NCI-H226 (cell line): ENCODE measurements around the gene CAB39L.
"Not testable (repeated sequence)": the region's sequence is repeated elsewhere in the genome, so short reads cannot be mapped to it uniquely, and the experiment has no call there.

Experiments
- DNase-seq: peaks from one replicate; pipeline ENCODE4 v3.0.0-alpha.2; 2015

Gene CAB39L

DNA sequence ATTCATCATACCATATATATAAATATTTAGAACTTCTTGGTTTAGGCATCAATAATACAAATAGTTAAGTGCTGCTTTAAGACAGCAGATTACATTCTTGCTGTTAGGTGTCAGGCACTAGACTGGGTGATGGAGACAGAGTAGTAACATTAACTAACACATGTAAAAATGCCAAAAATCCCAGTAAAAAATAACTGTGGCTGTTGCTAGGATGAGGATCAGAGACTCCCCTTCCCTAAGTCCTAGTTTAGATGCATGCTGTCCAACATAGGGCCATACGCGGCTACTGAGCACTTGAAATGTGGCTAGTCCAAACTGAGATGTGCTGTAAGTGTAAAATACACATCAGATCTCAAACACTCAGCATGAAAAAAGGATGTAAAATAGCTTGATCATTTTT, 101.4 kb downstream of the CAB39L start:
- no peak for DNase-seq

- DNase-seq, result no peak
Measured at GRCh38 chr13:49341941-49342340, 101.9 kb downstream of the CAB39L start.

DNA sequence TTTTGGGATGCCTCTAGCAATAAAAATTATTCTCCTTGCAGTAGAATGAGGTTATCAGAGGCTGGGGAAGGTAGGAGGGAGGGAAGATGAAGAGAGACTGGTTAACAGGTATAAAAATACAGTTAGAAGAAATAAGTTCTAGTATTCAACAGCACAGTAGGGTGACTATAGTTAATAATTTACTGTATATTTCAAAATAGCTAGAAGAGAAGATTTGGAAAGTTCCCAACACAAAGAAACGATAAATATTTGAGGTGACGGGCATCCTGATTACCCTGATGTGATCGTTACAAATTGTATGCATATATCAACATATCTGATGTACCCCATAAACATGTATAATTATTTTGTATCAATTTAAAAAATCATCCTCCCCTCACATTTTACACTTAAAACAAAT, 102.3 kb downstream of the CAB39L start:
- no peak for DNase-seq

GRCh38 chr13:49340161-49340560, 103.7 kb downstream of the CAB39L start:
- DNase-seq, result no peak

DNA sequence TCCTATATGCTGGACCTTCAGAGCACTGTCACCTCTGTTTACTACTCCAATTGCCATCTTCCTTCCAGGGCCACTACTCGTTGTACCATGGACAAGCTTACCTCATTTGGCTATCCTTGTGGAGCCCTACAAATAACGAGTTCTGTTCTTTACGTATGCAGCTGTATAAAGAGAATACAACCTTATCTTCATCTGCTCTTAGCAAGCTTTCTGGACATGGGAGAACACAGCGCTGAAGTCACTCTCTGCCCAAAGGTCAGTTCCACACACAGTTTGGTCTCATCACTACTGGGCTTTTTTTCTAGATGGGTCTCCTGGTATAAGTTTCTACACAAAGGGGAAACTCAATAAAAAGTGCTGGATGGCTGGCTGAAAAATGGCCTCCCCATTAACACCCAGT, 107.2 kb downstream of the CAB39L start:
- no peak for DNase-seq

DNA sequence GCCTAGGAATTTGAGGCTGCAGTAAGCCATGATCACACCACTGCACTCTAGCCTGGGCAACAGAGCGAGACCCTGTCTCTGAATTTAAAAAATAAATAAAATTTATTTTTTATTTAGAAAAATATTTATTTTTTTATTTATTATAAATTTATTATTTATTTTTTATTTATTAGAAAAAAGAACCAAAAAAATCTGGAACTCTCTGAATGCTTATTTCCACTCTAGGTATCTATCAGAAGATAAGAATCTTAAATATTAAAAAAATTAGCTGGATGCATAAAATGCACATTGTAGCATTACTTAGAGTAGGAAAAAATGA, 113.4 kb downstream of the CAB39L start:
- DNase-seq, result no peak

DNA sequence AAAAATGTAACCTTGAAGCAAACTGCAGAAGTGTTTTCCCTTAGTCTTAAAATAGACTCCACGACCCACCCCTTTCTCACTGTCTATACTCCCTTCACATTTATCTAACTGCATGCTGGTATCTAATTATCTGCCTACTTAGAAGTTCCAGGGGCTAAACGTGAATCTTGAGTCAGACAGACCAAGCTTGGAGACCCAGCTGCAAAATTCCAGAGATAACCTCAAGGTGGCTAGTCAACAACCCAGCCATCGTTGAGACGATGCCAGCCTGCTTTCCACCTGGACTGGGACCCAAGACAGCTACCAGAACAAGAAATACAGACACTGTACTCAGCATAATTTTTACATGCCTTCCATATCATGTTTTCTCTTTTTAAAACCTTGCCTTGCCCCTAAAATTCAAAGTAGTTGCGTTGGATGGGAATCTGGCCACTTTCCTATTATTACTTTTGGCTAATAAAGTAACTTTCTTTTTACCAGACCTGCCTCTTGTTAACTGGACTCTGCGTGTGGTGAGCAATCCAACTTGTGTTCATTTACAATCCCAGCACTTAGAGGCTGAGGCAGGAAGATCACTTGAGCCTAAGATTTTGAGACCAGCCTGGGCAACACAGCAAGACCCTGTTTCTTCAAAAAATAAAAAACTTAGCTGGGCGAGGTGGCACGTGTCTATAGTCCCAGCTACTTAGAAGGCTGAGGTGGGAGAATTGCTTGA, 113.9 kb downstream of the CAB39L start:
- DNase-seq, result no peak

GRCh38 chr13:49327145-49327544, 116.7 kb downstream of the CAB39L start:
- DNase-seq, result not testable (repeated sequence)

DNA sequence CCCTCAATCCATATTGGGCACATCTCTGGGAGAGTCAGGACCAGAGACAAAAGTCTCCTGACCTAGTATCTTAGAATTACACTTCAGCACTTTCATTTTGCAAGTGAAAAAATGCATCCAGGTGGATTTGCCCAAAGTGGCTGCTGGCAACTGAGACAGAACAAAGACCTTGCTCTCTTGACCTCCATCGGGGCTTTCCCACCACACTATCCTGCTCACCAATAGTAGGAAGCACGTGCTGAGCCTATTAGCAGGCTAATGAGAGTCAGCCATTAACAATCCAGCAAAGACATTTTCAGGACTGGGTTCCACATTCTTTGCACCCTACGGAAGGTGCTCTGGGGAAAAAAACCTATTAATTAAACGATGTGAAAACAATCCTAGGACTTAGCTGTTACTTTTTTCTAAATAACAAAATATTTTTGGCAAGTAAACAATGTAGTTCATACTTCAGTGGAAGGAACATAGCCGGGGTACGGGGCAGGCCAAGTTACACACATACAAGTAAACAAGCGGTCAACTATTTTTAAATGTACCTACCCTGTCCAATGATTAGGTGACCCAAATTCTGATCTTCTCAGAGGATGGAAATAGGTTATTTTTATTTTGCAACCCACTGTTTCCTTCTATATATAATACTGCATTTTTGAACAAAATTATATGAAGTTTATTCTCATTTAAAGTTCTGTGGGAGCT, 117.5 kb downstream of the CAB39L start:
- DNase-seq, result no peak

- no peak for DNase-seq
Measured at GRCh38 chr13:49323344-49323743, 120.5 kb downstream of the CAB39L start.

DNA sequence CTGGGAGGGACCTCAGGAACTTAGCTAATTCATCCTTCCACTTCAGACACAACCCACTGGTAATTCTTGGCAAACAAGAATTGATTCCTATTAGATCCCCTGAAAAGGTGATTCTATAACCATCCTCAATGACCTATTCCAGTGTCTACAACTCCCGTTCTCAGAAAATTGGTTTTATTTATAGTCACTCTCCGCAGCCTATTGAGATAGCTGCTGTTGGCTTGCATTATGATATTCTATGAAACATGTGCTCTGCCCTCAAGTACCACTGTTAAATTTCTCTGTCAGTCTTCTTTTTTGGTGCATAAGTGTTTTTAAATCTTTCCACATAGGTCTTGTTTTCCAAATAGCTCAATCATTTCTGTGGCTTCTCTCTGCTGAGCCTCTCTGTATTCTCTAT, 121.2 kb downstream of the CAB39L start:
- DNase-seq, result no peak

DNA sequence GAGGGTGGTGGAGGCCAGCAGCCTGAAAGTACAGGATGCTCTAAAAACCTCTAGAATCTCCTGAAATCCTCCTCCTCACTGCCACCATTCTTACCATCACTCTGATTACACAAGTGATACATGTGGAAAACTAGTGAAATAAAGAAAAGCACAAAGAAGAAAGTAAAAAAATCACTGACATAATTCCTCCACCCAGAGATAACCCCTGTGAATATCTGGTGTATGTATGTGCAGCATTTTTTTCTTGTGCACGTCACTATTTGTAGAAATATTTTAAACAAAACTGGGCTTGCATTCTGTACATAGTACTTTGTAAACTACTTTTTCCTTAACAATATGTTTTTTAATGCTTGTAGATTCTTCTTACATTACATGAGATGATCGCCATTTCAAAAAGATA, 122.9 kb downstream of the CAB39L start:
- DNase-seq, result no peak

DNA sequence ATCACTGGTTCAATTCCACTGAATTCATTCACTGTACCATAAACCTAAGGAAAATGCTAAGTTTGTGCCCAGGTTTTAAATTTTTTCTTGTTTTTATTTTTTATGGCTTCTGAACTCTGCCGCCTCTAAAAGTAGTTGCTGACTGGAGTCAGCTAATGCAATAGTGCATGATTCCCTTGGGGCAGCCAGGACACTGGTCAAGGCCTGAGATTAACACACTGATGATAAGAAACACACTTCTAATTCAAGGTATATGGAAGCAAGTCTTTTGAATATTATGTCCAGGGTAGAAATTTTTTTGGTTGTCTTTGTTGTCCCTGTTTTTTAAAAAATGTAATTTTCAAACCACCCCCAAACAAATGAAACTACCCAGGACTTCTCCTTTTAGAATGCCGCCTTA, 123.9 kb downstream of the CAB39L start:
- DNase-seq, result no peak

- no peak for DNase-seq
Measured at GRCh38 chr13:49319551-49319950, 124.3 kb downstream of the CAB39L start.

- DNase-seq, result no peak
Measured at GRCh38 chr13:49315756-49316482, 127.9 kb downstream of the CAB39L start.

DNA sequence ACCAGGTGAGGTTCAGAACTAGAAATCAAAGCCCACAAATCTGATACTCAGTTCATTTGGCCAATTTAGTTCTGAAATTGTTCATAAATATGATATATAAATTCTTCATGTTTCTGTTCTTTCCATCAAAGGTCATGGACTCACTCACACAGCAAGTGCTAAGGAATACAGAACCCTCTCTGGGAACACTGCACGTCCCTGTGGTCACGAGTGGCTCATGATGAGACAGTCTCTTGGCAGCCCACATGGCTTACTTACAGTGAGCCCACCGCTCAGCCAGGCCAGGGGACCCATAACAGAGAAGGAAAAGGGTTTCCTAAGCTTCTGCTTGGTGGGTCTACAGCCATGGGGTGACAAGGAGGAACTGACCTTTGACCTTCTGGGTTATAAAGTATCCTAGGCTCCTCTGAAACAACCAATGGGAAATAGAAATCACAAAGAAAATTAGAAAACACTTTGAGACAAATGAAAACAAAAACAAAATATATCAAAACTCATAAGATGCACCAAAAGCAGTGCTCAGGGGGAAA, 128.8 kb downstream of the CAB39L start:
- DNase-seq, result no peak

GRCh38 chr13:49314344-49314882, 129.5 kb downstream of the CAB39L start:
- no peak for DNase-seq

DNA sequence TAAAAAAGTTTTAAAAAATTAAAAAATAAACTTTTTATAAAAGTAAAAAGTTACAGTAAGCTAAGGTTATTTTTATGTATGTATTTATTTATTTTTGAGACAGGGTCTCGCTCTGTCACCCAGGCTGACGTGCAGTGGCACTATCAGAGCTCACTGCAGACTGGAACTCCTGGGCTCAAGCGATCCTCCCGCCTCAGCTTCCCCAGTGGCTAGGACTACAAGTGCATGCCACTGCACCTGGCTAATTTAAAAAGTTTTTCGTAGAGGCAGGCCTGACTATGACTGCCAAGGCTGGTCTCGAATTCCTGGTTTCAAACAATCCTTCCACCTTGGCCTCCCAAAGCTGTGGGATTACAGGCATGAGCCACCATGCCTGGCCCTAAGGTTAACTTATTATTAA, 132.0 kb downstream of the CAB39L start:
- no peak for DNase-seq

GRCh38 chr13:49310251-49310650, 133.6 kb downstream of the CAB39L start:
- no peak for DNase-seq

DNA sequence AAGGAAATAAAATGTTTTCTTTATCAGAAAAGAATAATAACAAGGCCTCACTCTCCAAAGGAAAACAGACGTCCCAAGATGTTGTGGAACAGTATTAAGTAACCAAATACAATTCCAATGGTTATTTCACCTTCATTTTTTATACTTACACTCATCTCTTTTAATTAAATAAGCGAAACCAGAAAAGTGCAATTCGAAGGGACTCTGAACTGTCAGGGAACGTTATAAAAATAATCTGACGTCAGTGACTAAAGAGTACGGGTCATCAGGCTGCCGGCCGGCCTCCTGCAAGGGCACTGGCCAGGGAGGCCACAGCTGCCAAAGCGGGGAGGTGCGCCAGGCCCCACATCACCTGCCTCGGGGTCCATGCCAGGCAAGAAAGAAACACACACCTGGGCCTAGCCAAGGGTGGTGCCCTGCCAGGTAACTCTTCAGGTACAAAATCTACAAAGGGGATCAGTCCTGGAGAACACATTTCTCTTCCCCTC, 134.9 kb downstream of the CAB39L start:
- no peak for DNase-seq

GRCh38 chr13:49308097-49308875, 135.6 kb downstream of the CAB39L start:
- no peak for DNase-seq

GRCh38 chr13:49307365-49307764, 136.5 kb downstream of the CAB39L start:
- no peak for DNase-seq
